Posterior vena cava (tissue), 2 donors: ENCODE results near the gene ZNF841. TPM values are rescaled to one million over a fixed set of nuclear protein-coding genes. Genes with fewer than 3 reads are reported as not detected.
A peak's percentile ranks its signal among the peaks of the same experiment; 100 is the strongest.
"Not testable (repeated sequence)": the region's sequence is repeated elsewhere in the genome, so short reads cannot be mapped to it uniquely, and the experiment has no call there.

Source experiments
- DNase-seq: peaks from one replicate; pipeline ENCODE4 v3.0.0-alpha.2; 2020; ENCODE audit warnings: low spot score
- intact Hi-C, 2 donors: fragments of 100-400 bp; cut with DNase I; formaldehyde crosslinking; loops; one replicate each; pipeline versions ENCODE4 v1.14.1 to v1.14.2; 2022 to 2023
- long read RNA-seq, 2 donors: library from polyadenylated mRNA; unstranded; transcript quantifications; one replicate each; pipeline ENCODE4 v2.0.0, GENCODE V29; 2020 to 2021
- total RNA-seq, 2 donors: library from RNA; stranded (reverse); fragmentation: NEBNext Ultra II Directional; extraction: Animal tissue kit (Norgen Biotek cat#: 25700); gene quantifications; one replicate each; pipeline ENCODE4 v1.2.1, GENCODE V29; 2021
- donor health status: DM: yes; HTN: yes; CAD: no.
- donor health status: DM: yes; HTN: yes; CAD: no.

The ZNF841 gene
- total RNA-seq, result 10 to 100 TPM; 25.5 to 29.0 TPM
- long read RNA-seq, donor 1, partial matches to known transcripts, result 0 of 3 reads
- long read RNA-seq, donor 1, other reads (novel, unspliced or antisense), result 2 of 3 reads
- long read RNA-seq, donor 2, partial matches to known transcripts, result 1 of 13 reads
- long read RNA-seq, donor 2, other reads (novel, unspliced or antisense), result 12 of 13 reads

GRCh38 chr19:52095172-52096014, at the start of gene ZNF841:
ZNF841 (minus strand) TSS chr19:52095765; CDS start chr19:52084801, 10,964 bp downstream.
- intact Hi-C loops, result no loop called here
- DNase-seq, result peak; percentile 99

GRCh38 chr19:52142001-52142595, 46.5 kb upstream of the ZNF841 start:
- DNase-seq, result no peak
- intact Hi-C loops, result no loop called here

DNA sequence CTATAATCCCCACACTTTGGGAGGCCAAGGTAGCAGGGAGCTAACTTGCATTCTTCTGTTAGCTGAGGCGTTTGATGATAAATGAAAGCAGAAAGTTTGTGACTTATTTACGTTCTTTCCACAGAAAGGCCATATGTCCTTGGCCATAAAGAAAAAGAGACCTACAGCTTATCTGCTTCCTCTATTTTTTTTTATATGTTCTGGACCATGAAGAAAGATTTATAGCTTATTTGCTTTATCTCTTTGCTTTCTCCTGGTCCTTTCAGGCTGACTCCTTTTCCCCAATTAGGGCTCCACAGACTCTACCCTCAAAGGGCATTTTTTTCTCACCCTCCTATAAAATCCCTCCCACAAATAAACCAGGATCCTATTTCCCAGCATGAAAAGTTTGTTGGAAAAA, 45.6 kb upstream of the ZNF841 start:
- intact Hi-C loops, result no loop called here
- DNase-seq, result no peak

GRCh38 chr19:52140032-52140710, 44.6 kb upstream of the ZNF841 start:
- no peak for DNase-seq
- intact Hi-C loops, result no loop called here

- peak; percentile 99 for DNase-seq
- intact Hi-C loops, result loop anchor here (2.0 to 10.0 kb wide), 2 partner anchors 97 to 105 kb away; no protein-coding TSS in a partner anchor
Measured at GRCh38 chr19:52139252-52140031, 43.9 kb upstream of the ZNF841 start, which contains the start of gene ZNF616. ZNF616 (minus strand) TSS chr19:52139938; CDS start chr19:52130512, 9,426 bp downstream.

GRCh38 chr19:52138983-52139251, 43.4 kb upstream of the ZNF841 start:
- intact Hi-C loops, result loop anchor here (2.0 to 10.0 kb wide), 2 partner anchors 98 to 106 kb away; no protein-coding TSS in a partner anchor
- no peak for DNase-seq

- no peak for DNase-seq
Measured at GRCh38 chr19:52138278-52138982, 42.9 kb upstream of the ZNF841 start.

DNA sequence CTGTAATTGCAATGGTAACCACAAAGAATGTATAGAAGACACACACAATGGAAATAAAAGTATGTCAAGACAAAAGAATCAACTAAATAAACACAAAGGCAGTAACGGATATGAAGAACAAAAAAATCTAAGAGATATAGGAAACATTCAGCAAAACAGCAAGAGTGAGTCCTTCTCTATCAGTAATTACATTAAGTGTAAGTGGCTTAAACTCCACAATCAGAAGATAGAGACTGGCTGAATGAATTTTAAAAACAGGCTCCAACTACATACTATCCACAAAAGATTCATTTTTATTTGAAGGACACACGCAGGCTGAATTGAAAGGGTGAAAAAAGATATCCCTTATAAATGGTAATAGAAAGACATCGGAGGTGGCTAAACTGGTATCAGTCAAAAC, 24.7 kb upstream of the ZNF841 start:
- intact Hi-C loops, result no loop called here

More at GRCh38 chr19:52138278-52138982, 42.9 kb upstream of the ZNF841 start:
- intact Hi-C loops, result loop anchor here (2.0 to 10.0 kb wide), 2 partner anchors 98 to 106 kb away; no protein-coding TSS in a partner anchor

DNA sequence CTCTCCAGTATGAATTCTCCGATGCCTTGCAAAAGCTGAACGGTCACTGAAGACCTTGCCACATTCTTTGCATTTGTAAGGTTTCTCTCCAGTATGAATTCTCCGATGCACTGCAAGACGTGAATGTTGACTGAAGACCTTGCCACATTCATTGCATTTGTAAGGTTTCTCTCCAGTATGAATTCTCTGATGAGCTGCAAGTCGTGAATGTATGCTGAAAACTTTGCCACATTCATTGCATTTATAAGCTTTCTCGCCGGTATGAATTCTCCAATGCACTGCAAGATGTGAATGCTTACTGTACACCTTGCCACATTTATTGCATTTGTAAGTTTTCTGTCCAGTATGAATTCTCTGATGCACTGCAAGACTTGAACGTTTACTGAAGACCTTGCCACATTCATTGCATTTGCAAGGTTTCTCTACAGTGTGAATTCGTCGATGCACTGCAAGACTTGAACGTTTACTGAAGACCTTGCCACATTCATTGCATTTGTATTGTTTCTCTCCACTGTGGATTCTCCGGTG, 20.0 kb upstream of the ZNF841 start:
- intact Hi-C loops, result no loop called here

More for the DNA sequence above, 24.7 kb upstream of the ZNF841 start:
- no peak for DNase-seq

GRCh38 chr19:52114691-52115090, 19.1 kb upstream of the ZNF841 start:
- no peak for DNase-seq
- intact Hi-C loops, result no loop called here

More for the DNA sequence above, 20.0 kb upstream of the ZNF841 start:
- no peak for DNase-seq

DNA sequence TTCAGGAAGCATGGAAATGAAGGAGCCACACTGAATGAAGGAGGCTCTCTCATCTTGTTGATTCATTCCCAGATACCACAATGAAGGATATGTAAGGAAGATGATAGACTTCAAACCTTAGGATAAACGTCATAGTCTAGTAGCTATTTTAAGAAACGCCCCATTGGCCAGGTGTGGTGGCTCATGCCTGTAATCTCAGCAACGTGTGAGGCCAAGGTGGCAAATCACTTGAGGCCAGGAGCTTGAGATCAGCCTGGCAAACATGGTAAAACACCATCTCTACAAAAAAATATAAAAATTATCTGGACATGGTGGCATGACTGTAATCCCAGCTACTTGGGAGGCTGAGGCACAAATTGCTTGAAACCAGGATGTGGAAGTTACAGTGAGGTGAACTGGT, 17.1 kb upstream of the ZNF841 start:
- intact Hi-C loops, result no loop called here

GRCh38 chr19:52110780-52111179, 15.2 kb upstream of the ZNF841 start:
- no peak for DNase-seq
- intact Hi-C loops, result no loop called here

More for the DNA sequence above, 17.1 kb upstream of the ZNF841 start:
- no peak for DNase-seq

DNA sequence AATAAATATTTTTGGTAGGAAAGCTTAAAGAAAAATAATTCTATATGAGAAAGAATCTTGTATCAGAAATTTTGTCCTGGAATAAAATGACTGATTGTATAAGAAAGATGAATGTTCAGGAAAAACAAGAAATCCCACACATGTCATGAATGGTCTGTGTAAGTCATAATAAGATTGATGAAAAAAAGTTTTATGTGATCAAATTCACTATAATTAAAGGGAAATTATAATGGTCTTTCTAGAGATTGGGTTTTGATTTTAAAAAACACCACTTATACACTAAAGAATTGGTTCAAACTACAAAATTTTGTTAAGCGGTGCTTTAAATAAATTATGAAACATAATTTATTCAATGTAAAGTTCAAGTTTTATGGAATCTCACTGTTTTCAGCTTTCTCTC, 7.2 kb upstream of the ZNF841 start:
- intact Hi-C loops, result no loop called here
- DNase-seq, result no peak

DNA sequence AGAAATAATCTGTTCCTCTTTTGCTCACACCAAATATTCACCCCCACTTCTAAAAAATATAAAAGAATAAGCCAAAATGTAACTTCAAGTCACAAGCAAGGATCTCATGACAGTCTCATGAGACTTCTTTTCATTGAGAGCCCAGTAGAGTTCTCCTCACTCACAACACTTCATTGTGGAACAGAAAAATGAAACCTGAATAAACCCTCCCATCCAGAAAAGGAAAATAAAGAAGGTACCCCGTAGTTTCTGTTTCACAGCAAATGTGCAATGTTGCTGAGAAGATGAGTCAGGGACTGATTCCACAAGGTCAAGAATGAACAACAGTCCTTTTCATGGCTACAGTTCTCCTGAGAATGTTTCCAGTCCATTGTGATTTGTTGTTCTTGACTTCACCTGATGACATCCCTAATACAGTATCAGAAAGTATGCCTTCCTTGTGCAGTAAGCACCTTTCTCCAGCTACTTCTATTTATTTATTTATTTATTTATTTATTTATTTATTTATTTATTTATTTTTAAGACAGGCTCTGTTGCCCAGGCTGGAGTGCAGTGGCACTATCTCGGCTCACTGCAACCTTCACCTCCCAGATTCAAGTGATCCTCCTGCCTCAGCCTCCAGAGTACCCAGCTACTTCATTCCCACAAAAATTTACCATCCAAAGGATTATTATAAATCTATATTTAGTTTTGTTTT, 6.4 kb upstream of the ZNF841 start:
- no peak for DNase-seq
- intact Hi-C loops, result no loop called here

DNA sequence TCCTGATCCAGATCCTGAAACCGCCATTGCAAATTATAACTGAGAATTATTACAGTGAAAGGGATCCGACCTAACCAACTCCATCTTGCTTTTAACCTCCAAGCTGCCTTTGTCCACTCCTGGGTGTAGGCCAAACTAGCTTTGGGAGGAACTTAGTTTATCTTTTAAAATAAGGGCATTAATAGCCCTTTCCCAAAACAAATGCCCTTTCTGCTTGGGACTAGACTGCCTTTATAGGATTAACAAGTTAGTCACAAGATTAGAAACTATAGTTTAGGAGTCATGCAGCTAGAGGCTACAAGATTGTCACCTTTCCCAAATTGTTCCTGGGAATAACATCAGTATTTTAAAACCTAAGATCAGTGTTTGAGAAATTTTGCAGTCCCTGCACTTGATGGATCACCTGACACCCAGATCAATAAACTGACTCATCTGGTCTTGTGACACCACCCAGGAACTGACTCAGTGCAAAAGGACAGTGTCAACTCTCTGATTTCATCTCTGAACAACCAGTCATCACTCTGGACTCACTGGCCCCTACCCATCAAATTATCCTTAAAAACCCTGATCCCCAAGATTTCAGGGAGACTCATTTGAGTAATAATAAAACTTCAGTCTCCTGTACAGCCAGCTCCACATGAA, 4.1 kb upstream of the ZNF841 start:
- no peak for DNase-seq
- intact Hi-C loops, result no loop called here

DNA sequence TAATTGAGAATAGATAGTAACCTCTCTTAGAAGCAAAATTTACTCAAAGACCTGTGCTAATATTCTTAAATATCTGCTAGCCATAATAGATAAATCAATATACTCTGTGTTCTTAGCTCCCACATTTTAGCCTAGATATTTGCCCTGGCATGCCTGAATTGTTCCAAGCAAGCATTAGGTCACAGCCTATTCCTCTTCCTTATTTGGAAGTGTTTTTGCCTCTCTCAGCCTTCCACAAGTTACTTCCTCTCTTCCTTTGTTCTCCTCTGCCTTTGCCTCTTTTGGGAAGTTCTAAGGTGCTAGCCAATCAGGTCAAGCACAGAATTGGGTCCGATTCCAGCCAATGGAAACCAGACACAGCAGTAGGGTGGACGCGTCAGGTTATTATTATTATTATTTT, 851 bp upstream of the ZNF841 start:
- intact Hi-C loops, DNase-seq: not testable (repeated sequence)

GRCh38 chr19:52094526-52095130, 937 bp downstream of the ZNF841 start:
- intact Hi-C loops, result no loop called here
- no peak for DNase-seq
